Right lobe of liver (tissue), 6 donors: ENCODE results near the gene SHISA4. TPM values are rescaled to one million over a fixed set of nuclear protein-coding genes. Genes with fewer than 3 reads are reported as not detected.

Source experiments
- ATAC-seq, 4 donors: fragments of 200-7000 bp; cut with Tn5 transposase; one replicate each; pipeline ENCODE4 v1.9.1; 2020; ENCODE audit warnings: mild to moderate bottlenecking in 4 of 4, moderate library complexity in 4 of 4
- DNase-seq, 3 donors: peaks; one replicate each; pipeline ENCODE4 v3.0.0-alpha.2; 2020
- H3K27ac ChIP-seq, 3 donors: fragments of 200-600 bp; one replicate each; pipeline ENCODE4 v1.8.0; 2022
- H3K27me3 ChIP-seq, 2 donors: fragments of 200-600 bp; one replicate each; pipeline ENCODE4 v1.8.0; 2022
- H3K36me3 ChIP-seq, 4 donors: fragments of 200-600 bp; sonication (generic) in 1 of 4; one replicate each; pipeline versions ENCODE4 v1.5.1 to v1.8.0; 2017 to 2022; ENCODE audit warnings: control low read depth in 1 of 4
- H3K4me1 ChIP-seq, 4 donors: fragments of 200-600 bp; sonication (generic) in 1 of 4; one replicate each; pipeline versions ENCODE4 v1.5.1 to v1.8.0; 2017 to 2022; ENCODE audit warnings: control low read depth in 1 of 4
- H3K4me3 ChIP-seq, 3 donors: fragments of 200-600 bp; one replicate each; pipeline ENCODE4 v1.8.0; 2022
- H3K9me3 ChIP-seq, 4 donors: fragments of 200-600 bp; sonication (generic) in 1 of 4; one replicate each; pipeline versions ENCODE4 v1.5.1 to v1.8.0; 2017 to 2022; ENCODE audit warnings: control low read depth in 1 of 4
- CTCF ChIP-seq, 4 donors: fragments of 200-600 bp in 3 of 4; fragments of 450-650 bp in 1 of 4; IDR thresholded peaks; one replicate each; pipeline versions ENCODE4 v1.5.1 to v1.8.0; 2016 to 2022; ENCODE audit warnings: antibody characterized with exemption in 4 of 4, mild to moderate bottlenecking in 2 of 4
- POLR2A ChIP-seq: fragments of 450-650 bp; IDR thresholded peaks from one replicate; pipeline ENCODE4 v1.6.1; 2017; ENCODE audit warnings: antibody characterized with exemption, mild to moderate bottlenecking
- WGBS: methylation state at CpG from one replicate; pipeline ENCODE4 v1.1.6; 2018; ENCODE audit warnings: low coverage, low lambda C conversion rate; ENCODE audit not compliant: insufficient coverage; ENCODE audit errors: missing lambda C conversion rate; 5-methylcytosine and 5-hydroxymethylcytosine counted together
- intact Hi-C, 2 donors: fragments of 100-400 bp; cut with DNase I; formaldehyde crosslinking; loops; one replicate each; pipeline versions ENCODE4 v1.11.2 to v1.14.1; 2022
- total RNA-seq, 6 experiments: library from RNA; depleted of rRNA in 2 of 6; stranded (reverse); fragments of >200 nt in 2 of 6; fragmentation: NEBNext Ultra II Directional in 3 of 6; extraction: Animal tissue kit (Norgen Biotek cat#: 25700) in 3 of 6; gene quantifications; one replicate each; pipeline versions ENCODE4 v1.1.0 to v1.2.4, GENCODE V29; 2016 to 2023
- donor health status: DM: no; HTN: yes; CAD: no.
- donor health status: DM: no; HTN: no; CAD: no.
- donor health status: DM: no; HTN: no; CAD: no.
- donor health status: DM: no; HTN: yes; CAD: no.
- donor health status: DM: no; HTN: yes; CAD: no.

SHISA4 gene
- total RNA-seq, 6 experiments from 2014 or later = 2.5 to 8.1 (median 4.8) TPM

GRCh38 chr1:201902198-201902597 is 13.5 kb downstream of the SHISA4 start:
- H3K9me3 ChIP-seq = no peaks in the 10 kb centered on the region
- no peak overlapping the region for H3K4me3 ChIP-seq
- H3K27me3 ChIP-seq = no peaks in the 10 kb centered on the region
- TF ChIP-seq POLR2A (no peak), CTCF (IDR thresholded peaks at IDR 0.05) (no peak)
- intact Hi-C loops = loop anchor here in 1 of 2 donors (10.0 kb wide), 1 partner anchor 223 kb away; the partner anchor contains the start of gene GPR37L1
- H3K4me1 ChIP-seq = peaks cover 0 to 24% (median 0%) of the 10 kb centered on the region in 4 donors
- no peak overlapping the region for H3K27ac ChIP-seq
- H3K36me3 ChIP-seq = no peaks in the 10 kb centered on the region
- DNase-seq (no peak), ATAC-seq (no peak)
- 77% methylated on average over 3 of the region's 3 CpGs for WGBS

GRCh38 chr1:201903135-201903534 is 14.4 kb downstream of the SHISA4 start:
- Histone ChIP-seq H3K36me3 (no peaks in the 10 kb centered on the region), H3K4me3 (no peak overlapping the region), H3K27me3 (no peaks in the 10 kb centered on the region), H3K9me3 (no peaks in the 10 kb centered on the region), H3K4me1 (peaks cover 0 to 24% (median 0%) of the 10 kb centered on the region in 4 donors), H3K27ac (no peak overlapping the region)
- no peak for ATAC-seq
- intact Hi-C loops = loop anchor here in 1 of 2 donors (10.0 kb wide), 1 partner anchor 222 kb away; the partner anchor contains the start of gene GPR37L1
- 63% methylated on average over 5 of the region's 5 CpGs for WGBS
- no peak for DNase-seq
- TF ChIP-seq POLR2A (no peak), CTCF (IDR thresholded peaks at IDR 0.05) (no peak)

- DNase-seq (no peak), ATAC-seq (peak in 2 of 4 donors; percentile 7 to 49)
- peak overlapping the region in 2 of 3 donors; percentile 15 to 31 for H3K27ac ChIP-seq
- TF ChIP-seq POLR2A (no peak), CTCF (IDR thresholded peaks at IDR 0.05) (no peak)
- no peak overlapping the region for H3K4me3 ChIP-seq
- H3K4me1 ChIP-seq = peaks cover 0 to 19% (median 0%) of the 10 kb centered on the region in 4 donors
- H3K9me3 ChIP-seq = no peaks in the 10 kb centered on the region
- no peaks in the 10 kb centered on the region for H3K27me3 ChIP-seq
- 73% methylated on average over 6 of the region's 6 CpGs for WGBS
- intact Hi-C loops = loop anchor here in 1 of 2 donors (10.0 kb wide), 1 partner anchor 220 kb away; the partner anchor contains the start of gene GPR37L1
- H3K36me3 ChIP-seq = no peaks in the 10 kb centered on the region
Observed at GRCh38 chr1:201904579-201904978, 15.9 kb downstream of the SHISA4 start.

GRCh38 chr1:201905234-201905890 is 16.7 kb downstream of the SHISA4 start:
- H3K4me1 ChIP-seq = peaks cover 0 to 19% (median 0%) of the 10 kb centered on the region in 4 donors
- H3K27ac ChIP-seq = peak overlapping the region; percentile 8 to 45 (median 8)
- H3K36me3 ChIP-seq = no peaks in the 10 kb centered on the region
- DNase-seq (peak in 1 of 3 donors; percentile 73), ATAC-seq (peak; percentile 16 to 87 (median 71))
- H3K4me3 ChIP-seq = no peak overlapping the region
- no peaks in the 10 kb centered on the region for H3K9me3 ChIP-seq
- TF ChIP-seq POLR2A (no peak), CTCF (IDR thresholded peaks at IDR 0.05) (no peak)
- intact Hi-C loops = loop anchor here in 1 of 2 donors (10.0 kb wide), 1 partner anchor 219 kb away; the partner anchor contains the start of gene GPR37L1
- no peaks in the 10 kb centered on the region for H3K27me3 ChIP-seq
- 19% methylated on average over 4 of the region's 6 CpGs for WGBS
